ENCODE measurements around the gene CIAO1.

- TF ChIP-seq POLR2A (IDR thresholded peaks at IDR 0.05), result no peak
- TF ChIP-seq, protein P1, sequence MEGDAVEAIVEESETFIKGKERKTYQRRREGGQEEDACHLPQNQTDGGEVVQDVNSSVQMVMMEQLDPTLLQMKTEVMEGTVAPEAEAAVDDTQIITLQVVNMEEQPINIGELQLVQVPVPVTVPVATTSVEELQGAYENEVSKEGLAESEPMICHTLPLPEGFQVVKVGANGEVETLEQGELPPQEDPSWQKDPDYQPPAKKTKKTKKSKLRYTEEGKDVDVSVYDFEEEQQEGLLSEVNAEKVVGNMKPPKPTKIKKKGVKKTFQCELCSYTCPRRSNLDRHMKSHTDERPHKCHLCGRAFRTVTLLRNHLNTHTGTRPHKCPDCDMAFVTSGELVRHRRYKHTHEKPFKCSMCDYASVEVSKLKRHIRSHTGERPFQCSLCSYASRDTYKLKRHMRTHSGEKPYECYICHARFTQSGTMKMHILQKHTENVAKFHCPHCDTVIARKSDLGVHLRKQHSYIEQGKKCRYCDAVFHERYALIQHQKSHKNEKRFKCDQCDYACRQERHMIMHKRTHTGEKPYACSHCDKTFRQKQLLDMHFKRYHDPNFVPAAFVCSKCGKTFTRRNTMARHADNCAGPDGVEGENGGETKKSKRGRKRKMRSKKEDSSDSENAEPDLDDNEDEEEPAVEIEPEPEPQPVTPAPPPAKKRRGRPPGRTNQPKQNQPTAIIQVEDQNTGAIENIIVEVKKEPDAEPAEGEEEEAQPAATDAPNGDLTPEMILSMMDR (IDR thresholded peaks at IDR 0.05), result no peak
- no peak for TF ChIP-seq EP300 (IDR thresholded peaks at IDR 0.05)
Measured at GRCh38 chr2:96253006-96253405, 13.0 kb upstream of the CIAO1 start.

Measured in upper lobe of left lung (tissue), 4 donors.